ENCODE data around the gene OR51B4. TPM values are rescaled to one million over a fixed set of nuclear protein-coding genes. Genes with fewer than 3 reads are reported as not detected.

The OR51B4 gene
- total and polyA plus RNA-seq, 9 of the 15 experiments (the other 6 are each of a cell fraction or from before 2014, with no cell fraction given) = 17.1 to 64.6 (median 39.9) TPM

GRCh38 chr11:5290106-5290505, 11.6 kb downstream of the OR51B4 start:
- no peak for ATAC-seq
- H3K79me2 ChIP-seq (ENCODE audit: control insufficient read depth, insufficient read depth, low read length) = peaks cover 68% of the 10 kb centered on the region
- peaks cover 23 to 62% of the 10 kb centered on the region in 2 experiments; a peak in 4 of 5 replicates for H3K4me1 ChIP-seq (replicated peaks in 1 of 2; ENCODE audit: control insufficient read depth in 2 of 2, insufficient read depth in 2 of 2, low read length in 2 of 2)
- DNase-seq (ENCODE audit: extremely low read depth in 1 of 4, low spot score in 3 of 4) = no peak
- H3K27me3 ChIP-seq (ENCODE audit: control insufficient read depth in 2 of 2, insufficient read depth in 2 of 2, low read length in 2 of 2) = no peaks in the 10 kb centered on the region
- no peaks in the 10 kb centered on the region for H3K9me3 ChIP-seq (replicated peaks; ENCODE audit: control insufficient read depth, insufficient read depth, low read depth, low read length)
- in situ Hi-C loops (cut with MboI) (no loop called here), intact Hi-C loops (cut with micrococcal nuclease) (loop anchor here (2.0 to 5.0 kb wide), 2 partner anchors 81 to 267 kb away; no protein-coding TSS in a partner anchor)
- no peaks in the 10 kb centered on the region for H3K9me1 ChIP-seq (ENCODE audit: control insufficient read depth, insufficient read depth, low read length)
- no peak overlapping the region for H3K4me3 ChIP-seq
- no TSS peak for BruUV-seq (replicated peaks)
- no peak for TF ChIP-seq TARDBP (IDR thresholded peaks at IDR 0.05)
- TF ChIP-seq KAT7 (CRISPR knock-in tag; IDR thresholded peaks at IDR 0.05; ENCODE audit: borderline replicate concordance) = 0 out of 2 replicates have a peak, but pooled peaks have one; percentile 27
- no peak for TF ChIP-seq RNF2 (IDR thresholded peaks at IDR 0.05)
- no peak for TF ChIP-seq ELF2 (CRISPR knock-in tag; IDR thresholded peaks at IDR 0.05)
- no peak for TF ChIP-seq MNT (conservative IDR thresholded peaks at IDR 0.05)
- TF ChIP-seq, protein P1, sequence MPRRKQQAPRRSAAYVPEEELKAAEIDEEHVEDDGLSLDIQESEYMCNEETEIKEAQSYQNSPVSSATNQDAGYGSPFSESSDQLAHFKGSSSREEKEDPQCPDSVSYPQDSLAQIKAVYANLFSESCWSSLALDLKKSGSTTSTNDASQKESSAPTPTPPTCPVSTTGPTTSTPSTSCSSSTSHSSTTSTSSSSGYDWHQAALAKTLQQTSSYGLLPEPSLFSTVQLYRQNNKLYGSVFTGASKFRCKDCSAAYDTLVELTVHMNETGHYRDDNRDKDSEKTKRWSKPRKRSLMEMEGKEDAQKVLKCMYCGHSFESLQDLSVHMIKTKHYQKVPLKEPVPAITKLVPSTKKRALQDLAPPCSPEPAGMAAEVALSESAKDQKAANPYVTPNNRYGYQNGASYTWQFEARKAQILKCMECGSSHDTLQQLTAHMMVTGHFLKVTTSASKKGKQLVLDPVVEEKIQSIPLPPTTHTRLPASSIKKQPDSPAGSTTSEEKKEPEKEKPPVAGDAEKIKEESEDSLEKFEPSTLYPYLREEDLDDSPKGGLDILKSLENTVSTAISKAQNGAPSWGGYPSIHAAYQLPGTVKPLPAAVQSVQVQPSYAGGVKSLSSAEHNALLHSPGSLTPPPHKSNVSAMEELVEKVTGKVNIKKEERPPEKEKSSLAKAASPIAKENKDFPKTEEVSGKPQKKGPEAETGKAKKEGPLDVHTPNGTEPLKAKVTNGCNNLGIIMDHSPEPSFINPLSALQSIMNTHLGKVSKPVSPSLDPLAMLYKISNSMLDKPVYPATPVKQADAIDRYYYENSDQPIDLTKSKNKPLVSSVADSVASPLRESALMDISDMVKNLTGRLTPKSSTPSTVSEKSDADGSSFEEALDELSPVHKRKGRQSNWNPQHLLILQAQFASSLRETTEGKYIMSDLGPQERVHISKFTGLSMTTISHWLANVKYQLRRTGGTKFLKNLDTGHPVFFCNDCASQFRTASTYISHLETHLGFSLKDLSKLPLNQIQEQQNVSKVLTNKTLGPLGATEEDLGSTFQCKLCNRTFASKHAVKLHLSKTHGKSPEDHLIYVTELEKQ (CRISPR knock-in tag; IDR thresholded peaks at IDR 0.05) = no peak
- TF ChIP-seq KLF13 (tag; IDR thresholded peaks at IDR 0.05; ENCODE audit: borderline replicate concordance, low read depth) = no peak
- H4K20me1 ChIP-seq (replicated peaks; ENCODE audit: control insufficient read depth, insufficient read depth, low read length) = no peaks in the 10 kb centered on the region
- ChIA-PET POLR2A (interaction anchor here (0.6 to 6.4 kb wide), 11 partner anchors 8 to 394 kb away, joined by 3 to 40 read pairs (median 4); partner anchors contain the start of genes HBE1, HBG1, HBG2 and TRIM5), CTCF (ENCODE audit: low intra/inter-chr PET ratio) (interaction anchor here (2.3 kb wide), 2 partner anchors 86 to 166 kb away, joined by 16 to 38 read pairs; no protein-coding TSS in a partner anchor)
- peak overlapping the region; percentile 86; the same call in 2 of the 3 replicates for H3K27ac ChIP-seq (ENCODE audit: extremely low read depth, low read depth, low read length)
- 100% methylated on average over 1 of the region's 1 CpG for WGBS (ENCODE audit: insufficient coverage, low coverage, missing lambda C conversion rate)
- H3K36me3 ChIP-seq (ENCODE audit: control insufficient read depth, insufficient read depth, low read length) = peaks cover 19% of the 10 kb centered on the region
- no peak for FAIRE-seq
- H2AFZ ChIP-seq (ENCODE audit: low read depth, low read length) = no peak overlapping the region
- H3K9ac ChIP-seq (ENCODE audit: insufficient read depth in 1 of 2, low read depth in 2 of 2, low read length in 2 of 2) = peak overlapping the region in 1 of 2 experiments; percentile 37; a peak in 2 of 4 replicates
- peak overlapping the region; percentile 81 for H3K4me2 ChIP-seq (ENCODE audit: insufficient read depth, low read length)
